GM12878 (cell line): Measurements from ENCODE around the gene TTYH1.

Source experiments
- CREB1 ChIP-seq: IDR thresholded peaks from 2 replicates; pipeline ENCODE4 v1.6.1; 2012; ENCODE audit warnings: low read depth, mild to moderate bottlenecking, inconsistent platforms
- EGR1 ChIP-seq, 2 experiments: IDR thresholded peaks; 1 replicate in 1 of 2; 2 replicates in 1 of 2; pipeline ENCODE4 v1.6.1; 2011 to 2012; ENCODE audit warnings: low read depth in 2 of 2, low read length in 2 of 2, borderline replicate concordance in 1 of 2, mild to moderate bottlenecking in 1 of 2, moderate library complexity in 1 of 2
- EP300 ChIP-seq, 2 experiments: fragments of 150-350 bp in 1 of 2; IDR thresholded peaks; 2 replicates each; pipeline ENCODE4 v1.6.1; 2011 to 2012; ENCODE audit warnings: low read depth in 2 of 2, low read length in 2 of 2, borderline replicate concordance in 1 of 2, improper control_type of control experiment in 1 of 2, inconsistent platforms in 1 of 2; ENCODE audit not compliant: control insufficient read depth in 1 of 2
- SP1 ChIP-seq: IDR thresholded peaks from one replicate; pipeline ENCODE4 v1.6.1; 2011; ENCODE audit warnings: low read depth, low read length
- ZNF274 ChIP-seq: IDR thresholded peaks from one replicate; pipeline ENCODE4 v1.8.0; 2011; ENCODE audit not compliant: insufficient read length, insufficient read depth
- TF ChIP-seq, protein P1 (sequence below), 3 experiments: IDR thresholded peaks in 2 of 3; conservative IDR thresholded peaks in 1 of 3; 2 replicates each; pipeline ENCODE4 v1.5.1; 2011; ENCODE audit warnings: low read depth in 3 of 3, low read length in 3 of 3, mild to moderate bottlenecking in 3 of 3, control low read depth in 2 of 3, moderate library complexity in 2 of 3, inconsistent platforms in 1 of 3, mixed read lengths in 1 of 3; ENCODE audit not compliant: control insufficient read depth in 2 of 3, insufficient read depth in 1 of 3; ENCODE audit errors: extremely low read depth in 1 of 3
- TF ChIP-seq, protein P2 (sequence below): IDR thresholded peaks from 2 replicates; pipeline ENCODE4 v1.6.1; 2011; ENCODE audit warnings: mild to moderate bottlenecking, low read depth, low read length, moderate library complexity; ENCODE audit not compliant: insufficient replicate concordance

DNA sequence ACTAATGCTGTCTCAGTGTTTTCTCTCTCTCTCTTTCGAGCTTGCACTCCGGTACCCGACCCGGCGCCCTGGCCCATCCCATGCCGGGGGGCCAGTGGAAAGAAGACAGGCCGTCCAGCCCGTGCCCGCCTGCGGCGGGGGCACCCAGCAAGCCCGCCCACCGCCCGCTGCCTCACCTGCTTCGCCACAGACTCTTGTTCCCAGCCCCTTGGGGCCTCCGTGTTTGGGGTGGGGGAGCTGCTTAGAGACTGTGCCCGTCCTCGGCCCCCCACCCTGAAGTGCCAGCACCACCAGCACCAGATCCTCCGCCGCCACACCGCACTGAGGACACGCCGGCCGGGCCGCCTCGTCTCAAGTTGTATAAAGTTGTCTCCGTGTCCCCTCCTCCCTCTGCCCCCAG lies 45.9 kb downstream of the TTYH1 start:
- TF ChIP-seq EGR1 (IDR thresholded peaks at IDR 0.05; ENCODE audit: borderline replicate concordance in 1 of 2, low read depth in 2 of 2, low read length in 2 of 2) (no peak), ZNF274 (no peak), SP1 (no peak), CREB1 (no peak), EP300 (IDR thresholded peaks at IDR 0.05; ENCODE audit: borderline replicate concordance in 1 of 2, control insufficient read depth in 1 of 2, low read depth in 2 of 2, low read length in 2 of 2) (no peak)
- TF ChIP-seq, protein P1, sequence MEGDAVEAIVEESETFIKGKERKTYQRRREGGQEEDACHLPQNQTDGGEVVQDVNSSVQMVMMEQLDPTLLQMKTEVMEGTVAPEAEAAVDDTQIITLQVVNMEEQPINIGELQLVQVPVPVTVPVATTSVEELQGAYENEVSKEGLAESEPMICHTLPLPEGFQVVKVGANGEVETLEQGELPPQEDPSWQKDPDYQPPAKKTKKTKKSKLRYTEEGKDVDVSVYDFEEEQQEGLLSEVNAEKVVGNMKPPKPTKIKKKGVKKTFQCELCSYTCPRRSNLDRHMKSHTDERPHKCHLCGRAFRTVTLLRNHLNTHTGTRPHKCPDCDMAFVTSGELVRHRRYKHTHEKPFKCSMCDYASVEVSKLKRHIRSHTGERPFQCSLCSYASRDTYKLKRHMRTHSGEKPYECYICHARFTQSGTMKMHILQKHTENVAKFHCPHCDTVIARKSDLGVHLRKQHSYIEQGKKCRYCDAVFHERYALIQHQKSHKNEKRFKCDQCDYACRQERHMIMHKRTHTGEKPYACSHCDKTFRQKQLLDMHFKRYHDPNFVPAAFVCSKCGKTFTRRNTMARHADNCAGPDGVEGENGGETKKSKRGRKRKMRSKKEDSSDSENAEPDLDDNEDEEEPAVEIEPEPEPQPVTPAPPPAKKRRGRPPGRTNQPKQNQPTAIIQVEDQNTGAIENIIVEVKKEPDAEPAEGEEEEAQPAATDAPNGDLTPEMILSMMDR (IDR thresholded peaks at IDR 0.05 in 2 of 3, conservative IDR thresholded peaks at IDR 0.05 in 1 of 3; ENCODE audit: control insufficient read depth in 2 of 3, extremely low read depth in 1 of 3, insufficient read depth in 1 of 3, low read depth in 3 of 3, low read length in 3 of 3), result no peak
- TF ChIP-seq, protein P2, sequence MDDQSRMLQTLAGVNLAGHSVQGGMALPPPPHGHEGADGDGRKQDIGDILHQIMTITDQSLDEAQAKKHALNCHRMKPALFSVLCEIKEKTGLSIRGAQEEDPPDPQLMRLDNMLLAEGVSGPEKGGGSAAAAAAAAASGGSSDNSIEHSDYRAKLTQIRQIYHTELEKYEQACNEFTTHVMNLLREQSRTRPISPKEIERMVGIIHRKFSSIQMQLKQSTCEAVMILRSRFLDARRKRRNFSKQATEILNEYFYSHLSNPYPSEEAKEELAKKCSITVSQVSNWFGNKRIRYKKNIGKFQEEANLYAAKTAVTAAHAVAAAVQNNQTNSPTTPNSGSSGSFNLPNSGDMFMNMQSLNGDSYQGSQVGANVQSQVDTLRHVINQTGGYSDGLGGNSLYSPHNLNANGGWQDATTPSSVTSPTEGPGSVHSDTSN, result no peak
